Measurements from ENCODE around the gene TBC1D3K.
"Not testable (repeated sequence)": the region's sequence is repeated elsewhere in the genome, so short reads cannot be mapped to it uniquely, and the experiment has no call there.

TBC1D3K gene

GRCh38 chr17:37924115-37924514, at the start of gene TBC1D3K:
Gene TBC1D3K (plus strand): TSS chr17:37924415. CDS start chr17:37926000, 1,585 bp downstream.
- DNase-seq (ENCODE audit: low read depth in 2 of 2, low spot score in 1 of 2) = not testable (repeated sequence)

- no peak for DNase-seq (ENCODE audit: low read depth in 2 of 2, low spot score in 1 of 2)
These were observed 39.7 kb upstream of the TBC1D3K start for GRCh38 chr17:37884516-37884915.

GRCh38 chr17:37885136-37885535, 39.1 kb upstream of the TBC1D3K start:
- DNase-seq (ENCODE audit: low read depth in 2 of 2, low spot score in 1 of 2) = no peak

- DNase-seq (ENCODE audit: low read depth in 2 of 2, low spot score in 1 of 2) = no peak
These were observed 35.3 kb upstream of the TBC1D3K start for GRCh38 chr17:37888881-37889280.

- not testable (repeated sequence) for DNase-seq (ENCODE audit: low read depth in 2 of 2, low spot score in 1 of 2)
These were observed 27.3 kb upstream of the TBC1D3K start for GRCh38 chr17:37896961-37897360.
